Measurements from ENCODE around the gene VPS35L. TPM values are rescaled to one million over a fixed set of nuclear protein-coding genes. Genes with fewer than 3 reads are reported as not detected.
"Not testable (repeated sequence)": the region's sequence is repeated elsewhere in the genome, so short reads cannot be mapped to it uniquely, and the experiment has no call there.

Gene VPS35L
- total RNA-seq, 1 donor from 2014 or later = 6.8 TPM

DNA sequence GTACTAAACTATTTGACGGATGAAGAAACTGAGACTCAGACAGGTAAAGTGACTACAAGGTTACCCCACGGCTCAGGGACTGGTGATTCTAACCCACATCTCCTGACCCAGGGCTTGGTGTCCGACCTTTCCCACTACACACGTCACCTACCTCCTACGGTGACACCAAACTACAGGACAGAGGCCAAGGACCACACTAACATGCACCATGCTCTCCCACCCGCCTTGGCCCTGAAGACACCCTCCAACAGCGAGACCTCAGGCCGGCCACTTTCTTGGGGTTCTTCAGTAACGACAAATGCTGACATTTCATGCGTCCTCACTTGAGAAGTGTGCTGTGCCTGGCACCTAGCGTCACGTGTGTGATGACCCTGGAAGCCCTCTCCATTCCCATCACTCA lies 156.1 kb downstream of the VPS35L start:
- peaks cover 31% of the 10 kb centered on the region for H3K36me3 ChIP-seq (ENCODE audit: control insufficient read depth, insufficient read depth, low read length)
- TF ChIP-seq CTCF (IDR thresholded peaks at IDR 0.05; ENCODE audit: insufficient read depth, low read length, severe bottlenecking) = no peak
- no peak overlapping the region for H3K4me3 ChIP-seq (ENCODE audit: low read depth, low read length)
- DNase-seq (ENCODE audit: low read depth) (no peak), FAIRE-seq (no peak)
- H3K27me3 ChIP-seq (ENCODE audit: control insufficient read depth, insufficient read depth, low read length) = no peaks in the 10 kb centered on the region

- Histone ChIP-seq H3K27me3 (ENCODE audit: control insufficient read depth, insufficient read depth, low read length) (no peaks in the 10 kb centered on the region), H3K4me3 (ENCODE audit: low read depth, low read length) (no peak overlapping the region), H3K36me3 (ENCODE audit: control insufficient read depth, insufficient read depth, low read length) (peaks cover 29% of the 10 kb centered on the region)
- TF ChIP-seq CTCF (IDR thresholded peaks at IDR 0.05; ENCODE audit: insufficient read depth, low read length, severe bottlenecking) = no peak
- no peak for DNase-seq (ENCODE audit: low read depth)
- no peak for FAIRE-seq
Measured at GRCh38 chr16:19712418-19713058, 157.0 kb downstream of the VPS35L start.

DNA sequence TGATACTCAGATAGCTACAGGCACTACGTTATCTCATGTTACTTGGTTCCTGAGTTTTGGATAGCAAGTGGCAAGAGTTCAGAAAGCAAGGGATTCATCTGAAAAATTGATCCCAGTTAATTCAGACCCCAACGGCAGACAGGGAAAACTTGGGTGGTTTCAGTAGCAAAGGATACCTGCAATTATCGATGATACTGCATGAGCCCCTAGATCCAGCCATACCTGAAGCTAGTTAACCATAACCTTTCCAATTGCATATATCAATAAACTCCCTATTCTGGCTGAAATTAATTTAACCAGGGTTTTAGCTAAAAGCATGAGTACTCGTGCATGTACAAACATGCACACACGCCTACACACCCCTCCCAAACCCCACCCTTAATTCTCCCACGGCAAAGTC lies 158.2 kb downstream of the VPS35L start:
- TF ChIP-seq CTCF (IDR thresholded peaks at IDR 0.05; ENCODE audit: insufficient read depth, low read length, severe bottlenecking) = no peak
- Histone ChIP-seq H3K27me3 (ENCODE audit: control insufficient read depth, insufficient read depth, low read length) (no peaks in the 10 kb centered on the region), H3K36me3 (ENCODE audit: control insufficient read depth, insufficient read depth, low read length) (peaks cover 24% of the 10 kb centered on the region), H3K4me3 (ENCODE audit: low read depth, low read length) (no peak overlapping the region)
- FAIRE-seq = no peak
- no peak for DNase-seq (ENCODE audit: low read depth)

DNA sequence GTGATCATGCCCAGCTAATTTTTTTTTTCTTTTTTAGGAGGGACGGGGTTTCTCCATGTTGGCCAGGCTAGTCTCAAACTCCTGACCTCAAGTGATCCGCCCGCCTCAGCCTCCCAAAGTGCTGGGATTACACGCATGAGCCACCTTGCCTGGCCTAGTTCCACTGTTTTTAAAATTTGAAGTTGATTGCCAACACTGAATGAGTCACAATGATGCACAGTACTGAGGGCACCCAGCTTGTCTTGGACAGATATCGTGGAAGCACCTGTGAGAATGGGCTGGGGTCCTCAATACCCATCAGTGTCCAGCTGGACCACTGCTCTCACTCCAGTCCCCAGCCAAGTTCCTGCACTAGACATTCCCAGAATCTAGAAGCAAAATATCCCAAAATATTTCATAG lies 160.1 kb downstream of the VPS35L start:
- FAIRE-seq (no peak), DNase-seq (ENCODE audit: low read depth) (peak; percentile 57)
- peaks cover 16% of the 10 kb centered on the region for H3K36me3 ChIP-seq (ENCODE audit: control insufficient read depth, insufficient read depth, low read length)
- H3K4me3 ChIP-seq (ENCODE audit: low read depth, low read length) = no peak overlapping the region
- no peaks in the 10 kb centered on the region for H3K27me3 ChIP-seq (ENCODE audit: control insufficient read depth, insufficient read depth, low read length)
- TF ChIP-seq CTCF (IDR thresholded peaks at IDR 0.05; ENCODE audit: insufficient read depth, low read length, severe bottlenecking) = no peak

GRCh38 chr16:19716183-19716582 lies 160.7 kb downstream of the VPS35L start:
- Histone ChIP-seq H3K36me3 (ENCODE audit: control insufficient read depth, insufficient read depth, low read length) (peaks cover 13% of the 10 kb centered on the region), H3K27me3 (ENCODE audit: control insufficient read depth, insufficient read depth, low read length) (no peaks in the 10 kb centered on the region), H3K4me3 (ENCODE audit: low read depth, low read length) (no peak overlapping the region)
- FAIRE-seq = no peak
- no peak for TF ChIP-seq CTCF (IDR thresholded peaks at IDR 0.05; ENCODE audit: insufficient read depth, low read length, severe bottlenecking)
- no peak for DNase-seq (ENCODE audit: low read depth)

GRCh38 chr16:19716728-19717127 lies 161.2 kb downstream of the VPS35L start:
- H3K4me3 ChIP-seq (ENCODE audit: low read depth, low read length) = not testable (repeated sequence)

More at GRCh38 chr16:19716728-19717127, 161.2 kb downstream of the VPS35L start:
- H3K27me3 ChIP-seq (ENCODE audit: control insufficient read depth, insufficient read depth, low read length); H3K36me3 ChIP-seq (ENCODE audit: control insufficient read depth, insufficient read depth, low read length); FAIRE-seq; DNase-seq (ENCODE audit: low read depth): not testable (repeated sequence)

All from bronchial epithelial cell (primary cell).